Right lobe of liver (tissue), 6 donors: ENCODE measurements around the gene SCN9A. TPM values are rescaled to one million over a fixed set of nuclear protein-coding genes. Genes with fewer than 3 reads are reported as not detected.

ENCODE experiments used
- ATAC-seq, 4 donors: fragments of 200-7000 bp; cut with Tn5 transposase; one replicate each; pipeline ENCODE4 v1.9.1; 2020; ENCODE audit warnings: mild to moderate bottlenecking in 4 of 4, moderate library complexity in 4 of 4
- DNase-seq, 3 donors: peaks; one replicate each; pipeline ENCODE4 v3.0.0-alpha.2; 2020
- H3K27ac ChIP-seq, 3 donors: fragments of 200-600 bp; one replicate each; pipeline ENCODE4 v1.8.0; 2022
- H3K27me3 ChIP-seq, 2 donors: fragments of 200-600 bp; one replicate each; pipeline ENCODE4 v1.8.0; 2022
- H3K36me3 ChIP-seq, 4 donors: fragments of 200-600 bp; sonication (generic) in 1 of 4; one replicate each; pipeline versions ENCODE4 v1.5.1 to v1.8.0; 2017 to 2022; ENCODE audit warnings: control low read depth in 1 of 4
- H3K4me1 ChIP-seq, 4 donors: fragments of 200-600 bp; sonication (generic) in 1 of 4; one replicate each; pipeline versions ENCODE4 v1.5.1 to v1.8.0; 2017 to 2022; ENCODE audit warnings: control low read depth in 1 of 4
- H3K4me3 ChIP-seq, 3 donors: fragments of 200-600 bp; one replicate each; pipeline ENCODE4 v1.8.0; 2022
- H3K9me3 ChIP-seq, 4 donors: fragments of 200-600 bp; sonication (generic) in 1 of 4; one replicate each; pipeline versions ENCODE4 v1.5.1 to v1.8.0; 2017 to 2022; ENCODE audit warnings: control low read depth in 1 of 4
- POLR2A ChIP-seq: fragments of 450-650 bp; IDR thresholded peaks from one replicate; pipeline ENCODE4 v1.6.1; 2017; ENCODE audit warnings: antibody characterized with exemption, mild to moderate bottlenecking
- WGBS: methylation state at CpG from one replicate; pipeline ENCODE4 v1.1.6; 2018; ENCODE audit warnings: low coverage, low lambda C conversion rate; ENCODE audit not compliant: insufficient coverage; ENCODE audit errors: missing lambda C conversion rate; 5-methylcytosine and 5-hydroxymethylcytosine counted together
- intact Hi-C, 2 donors: fragments of 100-400 bp; cut with DNase I; formaldehyde crosslinking; loops; one replicate each; pipeline versions ENCODE4 v1.11.2 to v1.14.1; 2022
- total RNA-seq, 6 experiments: library from RNA; depleted of rRNA in 2 of 6; stranded (reverse); fragments of >200 nt in 2 of 6; fragmentation: NEBNext Ultra II Directional in 3 of 6; extraction: Animal tissue kit (Norgen Biotek cat#: 25700) in 3 of 6; gene quantifications; one replicate each; pipeline versions ENCODE4 v1.1.0 to v1.2.4, GENCODE V29; 2016 to 2023
- TF ChIP-seq, protein P1 (sequence below), 4 donors: fragments of 200-600 bp in 3 of 4; fragments of 450-650 bp in 1 of 4; IDR thresholded peaks; one replicate each; pipeline versions ENCODE4 v1.5.1 to v1.8.0; 2016 to 2022; ENCODE audit warnings: antibody characterized with exemption in 4 of 4, mild to moderate bottlenecking in 2 of 4
- donor health status: DM: no; HTN: yes; CAD: no.
- donor health status: DM: no; HTN: no; CAD: no.
- donor health status: DM: no; HTN: no; CAD: no.
- donor health status: DM: no; HTN: yes; CAD: no.
- donor health status: DM: no; HTN: yes; CAD: no.

Gene SCN9A
- total RNA-seq, 6 experiments from 2014 or later, result 2.1 to 10.2 (median 5.1) TPM

DNA sequence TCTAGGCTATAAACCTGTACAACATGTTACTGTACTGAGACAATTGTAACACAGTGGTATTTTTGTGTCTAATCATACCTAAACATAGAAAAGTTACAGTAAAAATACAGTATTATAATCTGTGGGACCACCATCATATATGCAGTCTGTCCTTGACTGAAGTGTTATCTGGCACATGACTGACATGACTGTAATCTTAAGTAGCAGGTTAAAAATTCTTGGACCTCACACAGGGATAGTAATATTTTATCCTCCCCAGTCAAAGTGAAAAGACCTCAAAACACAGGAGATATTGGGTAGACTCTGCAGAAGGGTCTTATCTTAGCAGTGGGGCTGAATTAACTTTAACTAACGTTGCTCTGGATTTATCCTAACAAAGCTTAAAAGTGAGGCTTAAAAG, 4.9 kb upstream of the SCN9A start:
- 29% methylated on average over 1 of the region's 1 CpG for WGBS
- Histone ChIP-seq H3K27me3 (no peaks in the 10 kb centered on the region), H3K4me1 (no peaks in the 10 kb centered on the region), H3K36me3 (no peaks in the 10 kb centered on the region), H3K9me3 (no peaks in the 10 kb centered on the region), H3K4me3 (no peak overlapping the region), H3K27ac (no peak overlapping the region)
- intact Hi-C loops, result no loop called here
- TF ChIP-seq POLR2A, result no peak
- TF ChIP-seq, protein P1, sequence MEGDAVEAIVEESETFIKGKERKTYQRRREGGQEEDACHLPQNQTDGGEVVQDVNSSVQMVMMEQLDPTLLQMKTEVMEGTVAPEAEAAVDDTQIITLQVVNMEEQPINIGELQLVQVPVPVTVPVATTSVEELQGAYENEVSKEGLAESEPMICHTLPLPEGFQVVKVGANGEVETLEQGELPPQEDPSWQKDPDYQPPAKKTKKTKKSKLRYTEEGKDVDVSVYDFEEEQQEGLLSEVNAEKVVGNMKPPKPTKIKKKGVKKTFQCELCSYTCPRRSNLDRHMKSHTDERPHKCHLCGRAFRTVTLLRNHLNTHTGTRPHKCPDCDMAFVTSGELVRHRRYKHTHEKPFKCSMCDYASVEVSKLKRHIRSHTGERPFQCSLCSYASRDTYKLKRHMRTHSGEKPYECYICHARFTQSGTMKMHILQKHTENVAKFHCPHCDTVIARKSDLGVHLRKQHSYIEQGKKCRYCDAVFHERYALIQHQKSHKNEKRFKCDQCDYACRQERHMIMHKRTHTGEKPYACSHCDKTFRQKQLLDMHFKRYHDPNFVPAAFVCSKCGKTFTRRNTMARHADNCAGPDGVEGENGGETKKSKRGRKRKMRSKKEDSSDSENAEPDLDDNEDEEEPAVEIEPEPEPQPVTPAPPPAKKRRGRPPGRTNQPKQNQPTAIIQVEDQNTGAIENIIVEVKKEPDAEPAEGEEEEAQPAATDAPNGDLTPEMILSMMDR (IDR thresholded peaks at IDR 0.05), result no peak
- DNase-seq (no peak), ATAC-seq (no peak)

DNA sequence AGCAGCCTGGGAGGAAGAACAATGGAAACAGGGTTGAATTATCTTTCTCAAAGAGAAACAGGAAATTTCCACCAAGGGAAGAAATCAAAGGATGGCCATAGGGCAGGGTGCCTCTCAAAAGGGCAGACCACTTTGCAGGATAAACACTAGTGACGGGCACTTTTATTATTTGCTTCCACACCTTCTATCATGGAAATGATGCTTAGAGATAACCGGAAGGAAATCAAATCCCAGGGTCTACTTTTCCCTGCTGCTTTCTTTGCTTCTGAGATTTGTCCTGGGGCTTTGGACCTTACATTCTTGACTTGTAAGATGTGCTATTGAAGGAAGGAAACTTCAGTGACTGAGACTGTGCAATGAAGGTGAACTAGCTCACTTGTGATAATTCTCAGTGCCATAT, 1.1 kb upstream of the SCN9A start:
- WGBS, result 55% methylated on average over 2 of the region's 2 CpGs
- intact Hi-C loops, result no loop called here
- Histone ChIP-seq H3K27me3 (no peaks in the 10 kb centered on the region), H3K36me3 (no peaks in the 10 kb centered on the region), H3K27ac (no peak overlapping the region), H3K4me3 (no peak overlapping the region), H3K9me3 (no peaks in the 10 kb centered on the region), H3K4me1 (peaks cover 0 to 26% (median 0%) of the 10 kb centered on the region in 4 donors)
- no peak for ATAC-seq
- TF ChIP-seq POLR2A, result no peak
- TF ChIP-seq, protein P1 (IDR thresholded peaks at IDR 0.05), result no peak
- DNase-seq, result no peak

DNA sequence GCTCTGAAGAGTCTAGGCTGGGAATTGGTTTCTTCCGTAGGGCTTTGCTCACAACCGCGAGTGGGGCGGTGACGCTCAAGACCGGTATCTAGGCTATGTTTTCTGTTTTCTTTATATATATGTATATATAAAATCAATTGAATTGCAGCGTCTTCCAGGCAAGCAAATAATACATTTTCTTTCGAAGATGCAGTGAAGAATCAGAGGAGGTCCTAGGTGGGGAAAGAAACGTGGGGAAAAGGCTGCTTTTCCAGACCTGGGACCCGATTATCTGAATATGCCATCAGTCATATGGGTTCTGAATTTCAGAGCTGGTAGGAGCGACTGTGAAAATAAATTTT, 714 bp upstream of the SCN9A start:
- Histone ChIP-seq H3K4me3 (peak overlapping the region; percentile 44 to 76 (median 73)), H3K9me3 (no peaks in the 10 kb centered on the region), H3K4me1 (peaks cover 0 to 30% (median 0%) of the 10 kb centered on the region in 4 donors), H3K27ac (peak overlapping the region in 1 of 3 donors; percentile 12), H3K36me3 (no peaks in the 10 kb centered on the region), H3K27me3 (no peaks in the 10 kb centered on the region)
- no peak for ATAC-seq
- 6% methylated on average over 11 of the region's 11 CpGs for WGBS
- TF ChIP-seq POLR2A, result no peak
- TF ChIP-seq, protein P1 (IDR thresholded peaks at IDR 0.05), result no peak
- intact Hi-C loops, result no loop called here
- DNase-seq, result no peak

DNA sequence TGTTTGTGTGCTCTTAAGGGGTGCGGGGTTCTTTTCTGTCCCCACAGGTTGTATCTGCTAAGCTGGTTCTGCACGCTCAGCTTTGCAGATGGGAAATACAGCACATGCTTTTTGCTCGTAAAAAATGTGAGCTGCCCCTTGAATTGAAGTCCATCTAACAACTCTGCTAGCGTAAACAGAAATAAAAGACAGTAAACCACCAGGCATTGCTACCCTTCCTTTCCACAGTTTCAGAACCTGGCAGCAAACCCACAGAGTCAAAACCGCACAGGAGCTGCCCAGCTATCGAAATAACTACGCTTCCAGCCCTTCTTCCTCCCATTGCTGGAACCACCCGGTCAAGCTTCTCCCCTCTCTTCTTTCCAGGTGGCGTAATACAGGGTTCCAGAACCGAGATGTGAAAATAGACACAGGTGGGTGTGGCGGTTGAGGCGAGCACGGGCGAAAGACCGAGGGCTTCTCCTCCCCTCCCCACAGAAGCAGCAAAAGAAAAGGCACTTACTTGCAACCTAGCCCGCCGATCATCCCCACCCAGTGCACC, 479 bp downstream of the SCN9A start:
- Histone ChIP-seq H3K27me3 (no peaks in the 10 kb centered on the region), H3K9me3 (no peaks in the 10 kb centered on the region), H3K27ac (peak overlapping the region in 2 of 3 donors; percentile 37 to 50), H3K36me3 (no peaks in the 10 kb centered on the region), H3K4me1 (peaks cover 0 to 31% (median 0%) of the 10 kb centered on the region in 4 donors), H3K4me3 (peak overlapping the region; percentile 44 to 76 (median 73))
- intact Hi-C loops, result no loop called here
- peak in 1 of 3 donors; percentile 46 for DNase-seq
- 0% methylated on average over 10 of the region's 17 CpGs for WGBS
- TF ChIP-seq, protein P1 (IDR thresholded peaks at IDR 0.05), result no peak
- TF ChIP-seq POLR2A, result no peak
- peak; percentile 46 to 60 (median 56) for ATAC-seq

DNA sequence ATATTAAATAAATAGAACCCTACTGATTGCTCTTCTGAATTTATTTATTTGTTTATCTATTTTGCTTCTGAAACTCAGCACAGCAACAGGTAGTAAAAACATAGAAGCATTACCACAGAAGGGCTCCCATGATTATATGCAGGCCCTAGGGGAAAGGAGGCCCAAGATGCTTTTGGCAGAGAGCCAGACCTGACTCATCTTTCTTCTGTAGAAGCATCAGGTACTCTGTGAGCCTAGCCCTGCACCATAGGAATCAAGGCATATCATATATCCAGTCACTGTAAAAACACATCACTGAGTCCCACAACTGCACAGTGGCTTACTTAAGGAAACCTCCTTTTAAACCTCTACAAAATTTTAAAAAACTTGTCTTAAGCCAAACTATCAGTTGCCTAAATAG, 1.8 kb downstream of the SCN9A start:
- H3K4me1 ChIP-seq, result peaks cover 0 to 31% (median 0%) of the 10 kb centered on the region in 4 donors
- intact Hi-C loops, result no loop called here
- no peak overlapping the region for H3K4me3 ChIP-seq
- TF ChIP-seq, protein P1 (IDR thresholded peaks at IDR 0.05), result no peak
- no peak for TF ChIP-seq POLR2A
- no peak for DNase-seq
- H3K9me3 ChIP-seq, result no peaks in the 10 kb centered on the region
- no peaks in the 10 kb centered on the region for H3K27me3 ChIP-seq
- H3K27ac ChIP-seq, result no peak overlapping the region
- H3K36me3 ChIP-seq, result no peaks in the 10 kb centered on the region
- no peak for ATAC-seq
